ENCODE measurements around the gene PRRX2.

DNA sequence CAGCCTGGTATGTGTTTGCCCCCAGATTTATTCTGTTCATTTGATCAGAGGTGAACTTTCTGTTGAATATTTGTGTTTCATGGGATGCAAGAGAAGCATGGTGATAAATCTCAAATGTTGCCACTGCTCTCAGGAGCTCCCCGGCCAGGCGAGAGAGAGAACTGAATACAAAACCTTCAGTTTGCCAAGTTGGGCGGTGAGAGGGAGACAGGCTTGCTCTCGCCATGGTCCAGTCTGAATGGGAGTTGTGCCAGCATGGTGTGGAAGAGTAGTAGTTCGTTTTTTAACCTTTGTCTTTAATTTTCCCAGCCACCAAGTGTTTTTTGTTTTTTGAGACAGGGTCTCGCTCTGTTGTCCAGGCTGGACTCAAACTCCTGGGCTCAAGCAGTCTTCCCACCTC is 36.7 kb upstream of the PRRX2 start:
- TF ChIP-seq, protein P1, sequence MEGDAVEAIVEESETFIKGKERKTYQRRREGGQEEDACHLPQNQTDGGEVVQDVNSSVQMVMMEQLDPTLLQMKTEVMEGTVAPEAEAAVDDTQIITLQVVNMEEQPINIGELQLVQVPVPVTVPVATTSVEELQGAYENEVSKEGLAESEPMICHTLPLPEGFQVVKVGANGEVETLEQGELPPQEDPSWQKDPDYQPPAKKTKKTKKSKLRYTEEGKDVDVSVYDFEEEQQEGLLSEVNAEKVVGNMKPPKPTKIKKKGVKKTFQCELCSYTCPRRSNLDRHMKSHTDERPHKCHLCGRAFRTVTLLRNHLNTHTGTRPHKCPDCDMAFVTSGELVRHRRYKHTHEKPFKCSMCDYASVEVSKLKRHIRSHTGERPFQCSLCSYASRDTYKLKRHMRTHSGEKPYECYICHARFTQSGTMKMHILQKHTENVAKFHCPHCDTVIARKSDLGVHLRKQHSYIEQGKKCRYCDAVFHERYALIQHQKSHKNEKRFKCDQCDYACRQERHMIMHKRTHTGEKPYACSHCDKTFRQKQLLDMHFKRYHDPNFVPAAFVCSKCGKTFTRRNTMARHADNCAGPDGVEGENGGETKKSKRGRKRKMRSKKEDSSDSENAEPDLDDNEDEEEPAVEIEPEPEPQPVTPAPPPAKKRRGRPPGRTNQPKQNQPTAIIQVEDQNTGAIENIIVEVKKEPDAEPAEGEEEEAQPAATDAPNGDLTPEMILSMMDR (conservative IDR thresholded peaks at IDR 0.05; ENCODE audit: low read depth in 2 of 2) = no peak
- TF ChIP-seq EZH2 (IDR thresholded peaks at IDR 0.05; ENCODE audit: low read depth, unreplicated experiment) (no peak), JUNB (IDR thresholded peaks at IDR 0.05; ENCODE audit: unreplicated experiment) (no peak), EZH2phosphoT487 (IDR thresholded peaks at IDR 0.05; ENCODE audit: unreplicated experiment) (no peak), POLR2AphosphoS5 (IDR thresholded peaks at IDR 0.05; ENCODE audit: low read depth) (no peak), CREB1 (CRISPR knock-in tag; IDR thresholded peaks at IDR 0.05; ENCODE audit: low read depth) (no peak)
- TF ChIP-seq, protein P2, sequence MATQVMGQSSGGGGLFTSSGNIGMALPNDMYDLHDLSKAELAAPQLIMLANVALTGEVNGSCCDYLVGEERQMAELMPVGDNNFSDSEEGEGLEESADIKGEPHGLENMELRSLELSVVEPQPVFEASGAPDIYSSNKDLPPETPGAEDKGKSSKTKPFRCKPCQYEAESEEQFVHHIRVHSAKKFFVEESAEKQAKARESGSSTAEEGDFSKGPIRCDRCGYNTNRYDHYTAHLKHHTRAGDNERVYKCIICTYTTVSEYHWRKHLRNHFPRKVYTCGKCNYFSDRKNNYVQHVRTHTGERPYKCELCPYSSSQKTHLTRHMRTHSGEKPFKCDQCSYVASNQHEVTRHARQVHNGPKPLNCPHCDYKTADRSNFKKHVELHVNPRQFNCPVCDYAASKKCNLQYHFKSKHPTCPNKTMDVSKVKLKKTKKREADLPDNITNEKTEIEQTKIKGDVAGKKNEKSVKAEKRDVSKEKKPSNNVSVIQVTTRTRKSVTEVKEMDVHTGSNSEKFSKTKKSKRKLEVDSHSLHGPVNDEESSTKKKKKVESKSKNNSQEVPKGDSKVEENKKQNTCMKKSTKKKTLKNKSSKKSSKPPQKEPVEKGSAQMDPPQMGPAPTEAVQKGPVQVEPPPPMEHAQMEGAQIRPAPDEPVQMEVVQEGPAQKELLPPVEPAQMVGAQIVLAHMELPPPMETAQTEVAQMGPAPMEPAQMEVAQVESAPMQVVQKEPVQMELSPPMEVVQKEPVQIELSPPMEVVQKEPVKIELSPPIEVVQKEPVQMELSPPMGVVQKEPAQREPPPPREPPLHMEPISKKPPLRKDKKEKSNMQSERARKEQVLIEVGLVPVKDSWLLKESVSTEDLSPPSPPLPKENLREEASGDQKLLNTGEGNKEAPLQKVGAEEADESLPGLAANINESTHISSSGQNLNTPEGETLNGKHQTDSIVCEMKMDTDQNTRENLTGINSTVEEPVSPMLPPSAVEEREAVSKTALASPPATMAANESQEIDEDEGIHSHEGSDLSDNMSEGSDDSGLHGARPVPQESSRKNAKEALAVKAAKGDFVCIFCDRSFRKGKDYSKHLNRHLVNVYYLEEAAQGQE (IDR thresholded peaks at IDR 0.05; ENCODE audit: unreplicated experiment) = no peak
- TF ChIP-seq, protein P3, sequence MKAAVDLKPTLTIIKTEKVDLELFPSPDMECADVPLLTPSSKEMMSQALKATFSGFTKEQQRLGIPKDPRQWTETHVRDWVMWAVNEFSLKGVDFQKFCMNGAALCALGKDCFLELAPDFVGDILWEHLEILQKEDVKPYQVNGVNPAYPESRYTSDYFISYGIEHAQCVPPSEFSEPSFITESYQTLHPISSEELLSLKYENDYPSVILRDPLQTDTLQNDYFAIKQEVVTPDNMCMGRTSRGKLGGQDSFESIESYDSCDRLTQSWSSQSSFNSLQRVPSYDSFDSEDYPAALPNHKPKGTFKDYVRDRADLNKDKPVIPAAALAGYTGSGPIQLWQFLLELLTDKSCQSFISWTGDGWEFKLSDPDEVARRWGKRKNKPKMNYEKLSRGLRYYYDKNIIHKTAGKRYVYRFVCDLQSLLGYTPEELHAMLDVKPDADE (IDR thresholded peaks at IDR 0.05) = no peak

Measured in GM23338 (cell line).